K562 (cell line): ENCODE results near the gene COLQ.

Source experiments
- CC2D1A ChIP-seq: fragments of 450-650 bp; IDR thresholded peaks from 2 replicates; pipeline ENCODE4 v1.6.1; 2017; ENCODE audit warnings: mild to moderate bottlenecking
- CTCF ChIP-seq, 3 experiments: IDR thresholded peaks in 2 of 3; conservative IDR thresholded peaks in 1 of 3; 2 replicates each; pipeline ENCODE4 v1.5.1; 2011 to 2012; ENCODE audit warnings: low read length in 3 of 3, mild to moderate bottlenecking in 3 of 3, control low read depth in 2 of 3, improper control_type of control experiment in 1 of 3, inconsistent platforms in 1 of 3, low read depth in 1 of 3, mixed read lengths in 1 of 3, moderate library complexity in 1 of 3; ENCODE audit not compliant: insufficient read depth in 2 of 3
- EP300 ChIP-seq: IDR thresholded peaks from 2 replicates; pipeline ENCODE4 v1.6.1; 2012; ENCODE audit warnings: low read length, improper control_type of control experiment
- HNRNPH1 ChIP-seq: fragments of 200-400 bp; formaldehyde crosslinking; optimal IDR thresholded peaks from 2 replicates; pipeline ENCODE3; 2017; ENCODE audit warnings: low read depth, mild to moderate bottlenecking, low read length, moderate library complexity
- KDM1A ChIP-seq, 2 experiments: fragments of 450-650 bp; IDR thresholded peaks; 2 replicates each; pipeline ENCODE4 v1.6.1; 2016; ENCODE audit warnings: mild to moderate bottlenecking in 2 of 2
- POLR2A ChIP-seq: fragments of 450-650 bp; conservative IDR thresholded peaks from 2 replicates; pipeline ENCODE4 v1.6.1; 2016
- RAD21 ChIP-seq, 2 experiments: fragments of 250-450 bp in 1 of 2; fragments of 450-650 bp in 1 of 2; sonication (Bioruptor Pico) in 1 of 2; formaldehyde crosslinking in 1 of 2; IDR thresholded peaks in 1 of 2; conservative IDR thresholded peaks in 1 of 2; 2 replicates each; pipeline versions ENCODE4 v1.4.0 to v1.8.0; 2020 to 2022; ENCODE audit warnings: mild to moderate bottlenecking in 2 of 2, moderate library complexity in 1 of 2
- VEZF1 ChIP-seq: fragments of 200-800 bp; sonication (Bioruptor generic); IDR thresholded peaks from 2 replicates; pipeline ENCODE4 v1.6.1; 2017; ENCODE audit warnings: missing genetic modification characterization, missing compliant biosample characterization
- WHSC1 ChIP-seq: IDR thresholded peaks from one replicate; pipeline ENCODE4 v1.6.1; 2012; ENCODE audit warnings: low read length, control low read depth, inconsistent platforms
- ZBTB33 ChIP-seq: sonication (generic); formaldehyde crosslinking; IDR thresholded peaks from 2 replicates; pipeline ENCODE4 v1.8.1; 2023; ENCODE audit warnings: mild to moderate bottlenecking, missing genetic modification reagents
- ZBTB49 ChIP-seq: sonication (generic); formaldehyde crosslinking; IDR thresholded peaks from 2 replicates; pipeline ENCODE4 v1.8.0; 2022; ENCODE audit warnings: missing genetic modification reagents, mild to moderate bottlenecking, borderline replicate concordance
- ZBTB7A ChIP-seq: IDR thresholded peaks from 2 replicates; pipeline ENCODE4 v1.6.1; 2011; ENCODE audit warnings: low read depth, mild to moderate bottlenecking, low read length, moderate library complexity, borderline replicate concordance; ENCODE audit not compliant: control insufficient read depth
- ZNF407 ChIP-seq: fragments of 450-650 bp; IDR thresholded peaks from 2 replicates; pipeline ENCODE4 v1.6.1; 2016; ENCODE audit warnings: low read depth
- ZNF76 ChIP-seq: fragments of 250-450 bp; sonication (Bioruptor Pico); IDR thresholded peaks from 2 replicates; pipeline ENCODE4 v1.4.0; 2020; ENCODE audit warnings: mild to moderate bottlenecking, moderate library complexity, borderline replicate concordance

GRCh38 chr3:15499536-15499935, 22.0 kb downstream of the COLQ start:
- TF ChIP-seq CC2D1A: no peak
- TF ChIP-seq CTCF (IDR thresholded peaks at IDR 0.05 in 2 of 3, conservative IDR thresholded peaks at IDR 0.05 in 1 of 3; ENCODE audit: insufficient read depth in 2 of 3, low read depth in 1 of 3, low read length in 3 of 3): no peak
- no peak for TF ChIP-seq POLR2A
- TF ChIP-seq RAD21 (CRISPR knock-in tag; conservative IDR thresholded peaks at IDR 0.05 in 1 of 2, IDR thresholded peaks at IDR 0.05 in 1 of 2): no peak
- no peak for TF ChIP-seq KDM1A (IDR thresholded peaks at IDR 0.05)
- TF ChIP-seq ZBTB49: no peak
- TF ChIP-seq EP300: no peak
- no peak for TF ChIP-seq ZBTB33 (CRISPR knock-in tag)
- TF ChIP-seq ZBTB7A: no peak
- TF ChIP-seq ZNF407: no peak
- no peak for TF ChIP-seq VEZF1 (CRISPR knock-in tag)
- TF ChIP-seq WHSC1: no peak
- TF ChIP-seq ZNF76 (CRISPR knock-in tag): no peak
- no peak for TF ChIP-seq HNRNPH1
